Esophagus squamous epithelium (tissue), 4 donors: Measurements from ENCODE around the gene RAPGEF3.

ENCODE experiments used
- POLR2A ChIP-seq, 4 donors: fragments of 450-650 bp; IDR thresholded peaks; one replicate each; pipeline ENCODE4 v1.6.1; 2017; ENCODE audit warnings: antibody characterized with exemption in 4 of 4, mild to moderate bottlenecking in 4 of 4, moderate library complexity in 3 of 4
- TF ChIP-seq, protein P1 (sequence below), 6 experiments: fragments of 450-650 bp in 4 of 6; fragments of 200-600 bp in 2 of 6; sonication (generic) in 2 of 6; IDR thresholded peaks; one replicate each; pipeline ENCODE4 v1.5.1; 2016 to 2019; ENCODE audit warnings: antibody characterized with exemption in 6 of 6, mild to moderate bottlenecking in 4 of 6, moderate library complexity in 4 of 6

DNA sequence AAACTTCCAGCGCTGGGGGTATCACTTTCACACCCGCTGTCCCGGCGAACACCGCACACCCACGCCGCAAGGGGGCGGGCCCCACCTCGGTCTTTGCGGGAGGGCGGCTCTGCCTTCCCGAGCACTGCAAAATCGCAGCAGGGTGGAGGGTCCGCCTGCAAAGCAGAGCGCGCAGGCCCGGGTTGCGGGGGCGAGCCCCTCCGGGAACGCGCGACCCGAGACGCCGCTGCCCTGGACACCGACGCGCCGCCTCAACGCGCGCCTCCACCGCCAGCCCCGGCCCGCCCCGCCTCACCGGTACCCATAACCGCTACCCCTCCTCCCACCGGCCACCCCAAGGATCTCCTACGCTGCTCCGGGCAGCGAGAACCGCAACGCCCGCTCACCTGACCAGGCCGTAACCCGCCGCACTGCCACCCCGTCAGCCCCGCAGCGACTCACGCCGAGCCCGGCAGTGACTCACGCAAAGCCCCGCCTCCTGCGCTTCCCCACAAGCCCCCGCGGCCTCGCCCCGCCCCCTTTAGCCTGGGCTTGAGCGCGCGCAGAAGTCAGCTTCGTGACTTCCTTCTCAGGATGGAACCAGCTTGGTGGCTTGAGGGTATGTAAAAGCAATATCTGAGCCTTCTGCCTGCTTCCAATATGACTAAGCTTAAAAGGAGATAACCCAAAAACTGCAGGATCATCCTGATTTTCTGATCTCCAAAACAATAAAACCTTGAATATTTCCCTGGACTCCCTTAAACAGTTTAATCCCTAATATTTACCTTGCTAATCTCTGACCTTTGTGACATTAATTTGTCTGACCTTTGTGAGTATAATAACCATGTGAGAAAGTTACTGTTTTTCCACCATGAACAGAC is 52.9 kb downstream of the RAPGEF3 start, which contains the start of gene RPAP3:
- TF ChIP-seq, protein P1, sequence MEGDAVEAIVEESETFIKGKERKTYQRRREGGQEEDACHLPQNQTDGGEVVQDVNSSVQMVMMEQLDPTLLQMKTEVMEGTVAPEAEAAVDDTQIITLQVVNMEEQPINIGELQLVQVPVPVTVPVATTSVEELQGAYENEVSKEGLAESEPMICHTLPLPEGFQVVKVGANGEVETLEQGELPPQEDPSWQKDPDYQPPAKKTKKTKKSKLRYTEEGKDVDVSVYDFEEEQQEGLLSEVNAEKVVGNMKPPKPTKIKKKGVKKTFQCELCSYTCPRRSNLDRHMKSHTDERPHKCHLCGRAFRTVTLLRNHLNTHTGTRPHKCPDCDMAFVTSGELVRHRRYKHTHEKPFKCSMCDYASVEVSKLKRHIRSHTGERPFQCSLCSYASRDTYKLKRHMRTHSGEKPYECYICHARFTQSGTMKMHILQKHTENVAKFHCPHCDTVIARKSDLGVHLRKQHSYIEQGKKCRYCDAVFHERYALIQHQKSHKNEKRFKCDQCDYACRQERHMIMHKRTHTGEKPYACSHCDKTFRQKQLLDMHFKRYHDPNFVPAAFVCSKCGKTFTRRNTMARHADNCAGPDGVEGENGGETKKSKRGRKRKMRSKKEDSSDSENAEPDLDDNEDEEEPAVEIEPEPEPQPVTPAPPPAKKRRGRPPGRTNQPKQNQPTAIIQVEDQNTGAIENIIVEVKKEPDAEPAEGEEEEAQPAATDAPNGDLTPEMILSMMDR (IDR thresholded peaks at IDR 0.05): peak; percentile 46 to 82 (median 68)
- peak in 3 of 4 donors; percentile 11 to 80 (median 68) for TF ChIP-seq POLR2A (IDR thresholded peaks at IDR 0.05)
